Activated gamma-delta T cell treated with anti-CD3 and anti-CD28 coated beads, Interleukin-2, amount 50 U/mL, for 16 hours (primary cell): Measurements from ENCODE around the gene HDAC4.

ENCODE experiments used
- DNase-seq: peaks from one replicate; pipeline ENCODE4 v3.0.0-alpha.2; 2020; ENCODE audit warnings: low read depth

Gene HDAC4

GRCh38 chr2:239348563-239349452 lies 52.0 kb downstream of the HDAC4 start:
- no peak for DNase-seq

GRCh38 chr2:239346676-239347075 lies 54.1 kb downstream of the HDAC4 start:
- no peak for DNase-seq

DNA sequence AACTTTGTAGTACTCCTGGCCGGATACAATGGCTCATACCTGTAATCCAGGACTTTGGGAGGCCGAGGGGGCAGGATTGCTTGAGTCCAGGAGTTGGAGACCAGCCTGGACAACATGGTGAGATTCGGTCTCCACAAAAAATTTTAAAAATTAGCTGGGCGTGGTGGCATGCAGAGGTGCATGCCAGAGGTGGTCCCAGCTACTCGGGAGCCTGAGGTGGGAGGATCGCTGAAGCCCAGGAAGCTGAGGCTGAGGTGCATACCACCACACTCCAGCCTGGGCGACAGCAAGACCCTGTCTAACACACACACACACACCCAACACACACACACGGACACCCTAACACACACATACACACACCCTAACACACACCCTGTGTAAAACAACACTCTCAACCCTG lies 55.6 kb downstream of the HDAC4 start:
- no peak for DNase-seq

DNA sequence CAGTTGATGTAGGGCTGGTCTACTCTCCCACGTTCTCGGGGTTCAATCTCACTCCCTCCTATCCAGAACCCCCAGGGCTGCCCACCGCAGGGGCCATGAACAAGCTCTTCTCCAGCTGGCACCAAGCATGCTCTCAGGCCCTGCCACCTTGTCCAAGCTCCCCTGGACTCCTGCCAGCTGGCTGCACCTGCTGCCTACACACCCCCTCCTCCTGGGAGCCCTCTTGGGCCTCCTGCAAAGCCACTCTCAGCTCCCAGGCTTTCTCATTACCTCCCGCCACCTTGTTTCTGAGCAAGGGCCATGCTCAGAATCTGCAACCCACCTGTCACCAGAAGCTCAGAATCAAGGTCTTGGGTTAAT lies 56.0 kb downstream of the HDAC4 start:
- no peak for DNase-seq

DNA sequence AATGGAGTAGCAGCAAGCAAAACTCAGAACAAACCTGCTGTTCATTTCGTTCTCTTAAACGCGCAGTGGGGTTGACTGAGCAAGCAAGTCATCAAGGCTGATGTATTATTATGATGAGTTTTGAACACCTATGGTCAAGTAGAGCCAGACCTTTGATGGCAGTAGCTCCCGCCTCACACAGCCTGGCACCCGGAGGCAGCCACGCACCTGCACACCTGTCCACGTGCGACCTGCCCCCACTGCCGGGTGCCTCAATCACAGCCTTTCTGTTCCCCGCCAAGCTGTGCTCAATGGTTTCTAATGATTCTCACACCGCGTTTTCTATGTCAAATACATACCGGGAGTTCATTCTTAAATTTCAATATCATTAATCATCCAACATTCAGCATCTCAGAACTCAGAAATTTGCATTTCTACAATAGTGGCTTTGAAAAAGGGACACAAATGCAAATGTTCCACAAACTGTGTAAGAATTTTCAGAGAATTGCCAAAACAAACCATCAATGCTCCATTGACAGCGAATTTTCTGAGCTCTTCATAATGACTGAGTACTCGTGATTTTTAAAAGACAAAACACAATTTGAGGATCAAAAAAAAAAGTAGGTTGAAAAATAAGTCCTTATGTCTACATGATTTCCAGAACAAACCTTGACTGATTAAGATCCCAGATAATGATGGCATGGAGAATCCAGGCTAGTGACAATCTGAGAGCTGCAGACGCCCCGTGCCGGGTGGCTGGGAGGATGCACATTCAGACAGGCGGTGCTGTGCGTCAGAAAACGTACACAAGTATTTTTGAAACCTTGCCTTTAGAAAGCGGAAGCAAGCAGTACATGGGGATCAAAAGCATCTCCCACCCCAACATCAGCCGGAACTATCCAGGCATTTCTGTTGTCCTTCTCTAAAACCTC lies 56.6 kb downstream of the HDAC4 start:
- DNase-seq = no peak

DNA sequence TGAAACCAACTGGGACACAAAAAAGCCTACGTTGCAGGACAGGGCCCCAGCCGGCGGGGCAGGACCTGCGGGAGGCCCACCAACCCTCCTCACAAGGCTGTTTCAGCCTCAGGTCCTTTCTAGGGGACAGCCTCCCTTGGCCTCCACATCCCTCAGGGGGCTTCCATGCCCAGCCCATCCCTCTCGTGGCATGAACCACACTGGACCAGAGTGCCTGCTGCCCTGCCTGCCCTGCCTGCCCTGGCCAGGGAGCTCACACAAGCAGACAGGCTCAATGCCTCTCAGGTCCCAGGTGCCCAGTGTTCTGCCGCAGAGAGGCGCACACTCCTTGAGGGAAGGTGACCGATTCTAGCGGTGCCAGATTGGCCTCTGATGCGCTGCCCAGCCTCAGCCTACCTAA lies 57.4 kb downstream of the HDAC4 start:
- DNase-seq = no peak

- DNase-seq = no peak
Observed at GRCh38 chr2:239341840-239342239, 59.0 kb downstream of the HDAC4 start.

- DNase-seq = no peak
Observed at GRCh38 chr2:239341146-239341732, 59.6 kb downstream of the HDAC4 start.

- no peak for DNase-seq
Observed at GRCh38 chr2:239339726-239340601, 60.9 kb downstream of the HDAC4 start.

DNA sequence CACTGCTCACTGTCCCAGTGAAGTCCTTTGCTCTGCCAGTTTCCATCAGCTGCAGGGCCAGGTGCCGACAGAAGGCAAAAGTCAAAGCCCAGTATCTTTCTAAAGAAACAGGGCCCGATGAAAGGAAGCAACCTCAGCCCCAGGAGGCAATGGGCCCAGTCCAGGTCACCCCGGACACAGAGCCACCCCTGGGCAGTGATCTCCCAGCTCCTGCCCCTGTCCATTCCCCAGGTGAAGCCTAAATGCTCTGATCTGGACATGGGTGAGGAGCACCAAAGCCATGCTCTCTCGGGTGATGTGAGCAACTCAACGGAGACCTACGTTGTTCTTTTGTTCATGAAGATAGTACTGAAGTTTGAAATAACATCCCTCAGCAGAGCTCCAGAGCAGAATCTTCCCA lies 61.6 kb downstream of the HDAC4 start:
- no peak for DNase-seq

- DNase-seq = no peak
Observed at GRCh38 chr2:239337877-239338484, 62.8 kb downstream of the HDAC4 start.

DNA sequence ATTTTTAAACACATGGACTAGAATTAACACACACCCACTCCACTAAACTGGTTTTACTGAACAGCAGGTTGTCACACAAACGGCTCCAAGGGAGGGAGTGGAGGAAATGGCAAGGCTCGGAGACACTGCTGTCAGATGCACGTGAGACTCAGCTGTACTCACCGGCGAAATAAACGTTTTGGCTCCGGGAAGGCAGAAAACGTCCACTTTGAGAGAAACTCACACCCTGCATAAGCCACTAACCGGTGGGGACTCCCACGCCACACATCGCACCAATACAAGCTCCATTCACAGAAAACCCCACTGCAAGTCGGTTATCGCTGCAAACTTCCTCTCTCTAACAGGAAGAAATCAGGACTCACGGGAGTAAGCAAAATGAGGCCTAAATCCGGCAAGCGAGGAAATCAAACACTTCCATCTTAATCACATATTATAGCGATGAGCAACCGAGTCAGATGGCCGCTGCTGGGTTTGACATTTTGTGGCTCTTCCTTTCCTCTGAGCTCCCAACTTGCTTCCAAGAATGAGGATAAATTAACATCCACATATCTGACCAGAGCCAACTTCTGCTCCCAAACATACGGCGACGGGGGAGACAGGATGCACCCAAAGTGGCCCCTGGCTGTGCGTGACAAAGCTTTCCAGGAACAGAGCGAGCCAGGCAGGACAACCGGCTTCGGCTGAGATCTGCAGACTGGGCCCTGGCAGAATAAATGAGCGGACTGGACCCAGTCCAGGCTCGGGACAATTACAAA lies 63.5 kb downstream of the HDAC4 start:
- no peak for DNase-seq

DNA sequence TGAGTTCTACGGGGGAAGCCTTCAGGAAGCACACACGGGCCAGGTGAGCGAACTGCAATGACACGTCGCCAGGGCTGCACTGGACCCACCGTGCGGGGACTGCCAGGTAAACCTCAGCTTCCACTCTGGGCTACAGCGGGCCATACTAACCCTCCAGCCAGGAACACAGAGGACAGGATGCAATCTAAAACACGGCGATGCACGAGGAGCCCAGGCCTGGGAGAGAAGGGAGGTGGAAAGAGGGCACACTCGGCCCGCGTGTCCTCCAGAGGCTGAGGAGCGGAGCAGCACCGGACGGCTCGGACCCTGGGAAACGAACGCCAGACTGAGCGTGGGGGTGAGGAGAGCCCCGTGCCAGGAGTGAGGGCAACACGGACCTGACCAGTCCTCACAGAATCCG lies 69.3 kb downstream of the HDAC4 start:
- no peak for DNase-seq

DNA sequence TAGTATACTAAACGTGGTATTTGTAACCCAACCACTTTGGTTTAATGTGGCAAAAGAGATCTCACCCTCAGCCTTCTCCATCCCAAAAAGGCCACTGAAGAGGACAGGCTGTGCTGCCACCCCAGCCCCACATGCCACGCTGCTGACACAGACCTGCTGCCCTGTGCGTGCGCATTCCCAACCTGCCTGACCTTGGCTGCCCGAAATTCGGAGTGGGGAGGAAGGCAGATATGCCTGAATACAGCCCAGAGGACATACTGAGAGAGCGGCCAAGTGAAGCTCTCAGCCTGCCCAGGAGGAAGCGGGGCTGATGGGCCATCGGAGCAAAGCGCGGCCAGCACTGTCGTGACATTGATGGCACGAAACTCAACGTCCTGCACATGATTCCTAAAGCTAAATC lies 70.0 kb downstream of the HDAC4 start:
- DNase-seq = no peak

- DNase-seq = no peak
Observed at GRCh38 chr2:239329972-239330572, 70.7 kb downstream of the HDAC4 start.

DNA sequence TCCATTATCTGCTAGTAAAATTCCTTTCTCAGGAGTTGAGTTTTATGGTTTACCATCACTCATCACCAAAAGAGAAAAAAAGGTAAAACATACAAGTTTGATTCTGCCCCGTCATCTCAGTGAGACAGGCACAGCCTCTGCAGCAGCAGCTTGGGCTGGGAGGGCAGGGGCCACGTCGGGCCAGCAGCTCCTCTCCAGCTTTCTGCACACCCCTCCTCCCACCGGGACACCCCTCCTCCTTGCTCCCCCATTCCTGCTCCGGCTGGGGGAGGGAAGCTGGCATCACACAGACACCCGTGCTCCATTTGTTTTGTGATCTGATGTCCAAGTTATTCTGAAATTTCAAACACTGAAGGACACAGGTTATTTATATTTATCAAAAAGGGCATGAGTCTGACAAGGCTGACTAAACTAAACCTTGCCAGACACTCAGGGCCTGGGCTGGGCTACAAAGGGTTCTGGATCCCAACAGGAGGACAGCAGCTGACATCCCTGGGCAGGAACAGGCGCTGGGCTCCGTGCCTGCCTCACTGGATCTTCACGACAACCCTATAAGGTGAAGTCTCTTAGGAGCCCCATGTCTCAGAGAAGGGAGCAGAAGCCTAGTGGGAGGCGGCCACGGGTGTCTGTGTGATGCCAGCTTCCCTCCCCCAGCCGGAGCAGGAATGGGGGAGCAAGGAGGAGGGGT lies 71.4 kb downstream of the HDAC4 start:
- no peak for DNase-seq

GRCh38 chr2:239328351-239329191 lies 72.2 kb downstream of the HDAC4 start:
- DNase-seq = no peak

- no peak for DNase-seq
Observed at GRCh38 chr2:239327536-239328350, 73.1 kb downstream of the HDAC4 start.
